Osteoblast (primary cell): ENCODE results near the gene HOXB8. TPM values are rescaled to one million over a fixed set of nuclear protein-coding genes. Genes with fewer than 3 reads are reported as not detected.

Experiments used
- DNase-seq: peaks from one replicate; pipeline ENCODE4 v3.0.0; 2011; ENCODE audit warnings: low spot score, mixed read lengths; ENCODE audit not compliant: insufficient read length; ENCODE audit errors: missing footprints
- H2AFZ ChIP-seq: 2 replicates; pipeline ENCODE4 v1.6.0; 2011; ENCODE audit warnings: mild to moderate bottlenecking, low read length
- H3K27ac ChIP-seq: 2 replicates; pipeline ENCODE4 v1.5.1; 2011; ENCODE audit warnings: mild to moderate bottlenecking, low read depth, low read length, moderate library complexity
- H3K27me3 ChIP-seq: 2 replicates; pipeline ENCODE4 v1.6.0; 2012; ENCODE audit warnings: mild to moderate bottlenecking, control low read depth, inconsistent platforms, low read length, moderate library complexity; ENCODE audit not compliant: insufficient read depth
- H3K36me3 ChIP-seq: 2 replicates; pipeline ENCODE4 v1.5.1; 2011; ENCODE audit warnings: mild to moderate bottlenecking, low read length, control low read depth, moderate library complexity; ENCODE audit not compliant: insufficient read depth
- H3K4me1 ChIP-seq: 2 replicates; pipeline ENCODE4 v1.5.1; 2011; ENCODE audit warnings: mild to moderate bottlenecking, low read length, control low read depth, moderate library complexity; ENCODE audit not compliant: insufficient read depth
- H3K4me2 ChIP-seq: 2 replicates; pipeline ENCODE4 v1.6.0; 2011; ENCODE audit warnings: mild to moderate bottlenecking, low read length; ENCODE audit not compliant: insufficient read depth
- H3K4me3 ChIP-seq: fragments of 200-600 bp; sonication (generic); 3 replicates; pipeline ENCODE4 v1.5.1; 2012; ENCODE audit warnings: mild to moderate bottlenecking, low read length, inconsistent platforms; ENCODE audit not compliant: insufficient read depth
- H3K79me2 ChIP-seq: 2 replicates; pipeline ENCODE4 v1.6.0; 2012; ENCODE audit warnings: mild to moderate bottlenecking, low read length, control low read depth, inconsistent platforms; ENCODE audit not compliant: insufficient read depth
- H3K9me3 ChIP-seq: 2 replicates; pipeline ENCODE4 v1.5.1; 2011; ENCODE audit warnings: low read depth, low read length, control low read depth
- H4K20me1 ChIP-seq: 2 replicates; pipeline ENCODE4 v1.6.0; 2012; ENCODE audit warnings: mild to moderate bottlenecking, low read length, control low read depth; ENCODE audit not compliant: insufficient read depth
- CTCF ChIP-seq: IDR thresholded peaks from 2 replicates; pipeline ENCODE4 v1.5.1; 2011; ENCODE audit warnings: mild to moderate bottlenecking, low read depth, low read length, moderate library complexity; ENCODE audit errors: extremely low read depth
- total RNA-seq: library from RNA; depleted of rRNA; stranded (reverse); fragments of >200 nt; gene quantifications from 2 replicates; pipeline ENCODE4 v1.2.3, GENCODE V29; 2012

HOXB8 gene
- total RNA-seq, 1 donor = not detected

GRCh38 chr17:48629411-48629759, 14.3 kb upstream of the HOXB8 start:
- Histone ChIP-seq H3K79me2 (no peaks in the 10 kb centered on the region), H3K36me3 (no peaks in the 10 kb centered on the region), H3K9me3 (no peaks in the 10 kb centered on the region), H3K27me3 (peaks cover 98% of the 10 kb centered on the region), H3K4me3 (no peak overlapping the region), H4K20me1 (peaks cover 2% of the 10 kb centered on the region), H3K4me2 (no peak overlapping the region), H2AFZ (no peak overlapping the region), H3K27ac (no peak overlapping the region), H3K4me1 (no peaks in the 10 kb centered on the region)
- DNase-seq = no peak
- TF ChIP-seq CTCF = no peak

DNA sequence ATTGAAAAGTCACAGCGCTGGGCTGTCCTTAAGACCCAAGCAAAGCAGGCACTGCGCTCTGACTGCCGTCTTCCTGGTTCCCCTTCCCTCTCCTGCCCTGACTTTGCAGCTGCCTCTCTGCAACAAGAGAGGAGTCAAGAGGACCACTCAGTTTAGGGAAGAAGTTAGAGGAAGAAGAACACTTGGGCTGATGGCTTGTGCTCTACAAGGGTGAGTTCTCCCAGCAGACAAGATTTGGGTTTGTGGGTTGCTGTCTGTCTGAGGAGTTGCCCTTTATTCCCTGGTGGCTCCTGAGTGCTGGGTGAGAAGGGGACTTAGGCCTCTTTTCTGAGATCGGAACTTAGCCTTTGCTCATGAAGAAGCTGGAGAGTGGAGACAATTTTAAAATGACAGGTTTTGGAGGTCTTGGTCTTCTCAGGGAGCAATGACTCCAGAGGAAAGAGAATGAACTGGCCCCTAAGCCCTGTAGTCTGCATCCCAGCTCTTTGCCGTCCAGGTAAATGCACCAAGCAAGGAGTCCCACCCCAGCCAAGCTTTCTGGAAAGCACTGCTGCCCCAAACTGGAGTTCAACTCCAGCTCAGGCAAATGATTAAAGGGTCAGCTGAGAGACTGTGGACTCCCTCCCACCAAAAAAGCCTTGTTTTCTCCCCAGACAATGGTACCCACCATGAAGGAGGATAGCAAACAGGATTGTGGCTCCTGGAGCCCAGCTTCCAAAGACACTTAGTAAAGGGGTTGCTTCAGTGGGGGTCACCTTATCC, 13.7 kb upstream of the HOXB8 start:
- Histone ChIP-seq H2AFZ (no peak overlapping the region), H3K9me3 (no peaks in the 10 kb centered on the region), H4K20me1 (peaks cover 2% of the 10 kb centered on the region), H3K27ac (no peak overlapping the region), H3K79me2 (no peaks in the 10 kb centered on the region), H3K27me3 (peaks cover 98% of the 10 kb centered on the region), H3K4me2 (no peak overlapping the region), H3K36me3 (no peaks in the 10 kb centered on the region), H3K4me1 (no peaks in the 10 kb centered on the region), H3K4me3 (no peak overlapping the region)
- TF ChIP-seq CTCF = no peak
- no peak for DNase-seq

- Histone ChIP-seq H3K4me2 (no peak overlapping the region), H2AFZ (no peak overlapping the region), H3K4me3 (no peak overlapping the region), H3K79me2 (no peaks in the 10 kb centered on the region), H3K4me1 (no peaks in the 10 kb centered on the region), H4K20me1 (peaks cover 2% of the 10 kb centered on the region), H3K36me3 (no peaks in the 10 kb centered on the region), H3K27me3 (peaks cover 98% of the 10 kb centered on the region), H3K27ac (no peak overlapping the region), H3K9me3 (no peaks in the 10 kb centered on the region)
- no peak for TF ChIP-seq CTCF
- no peak for DNase-seq
Observed at GRCh38 chr17:48627623-48628521, 12.8 kb upstream of the HOXB8 start.

DNA sequence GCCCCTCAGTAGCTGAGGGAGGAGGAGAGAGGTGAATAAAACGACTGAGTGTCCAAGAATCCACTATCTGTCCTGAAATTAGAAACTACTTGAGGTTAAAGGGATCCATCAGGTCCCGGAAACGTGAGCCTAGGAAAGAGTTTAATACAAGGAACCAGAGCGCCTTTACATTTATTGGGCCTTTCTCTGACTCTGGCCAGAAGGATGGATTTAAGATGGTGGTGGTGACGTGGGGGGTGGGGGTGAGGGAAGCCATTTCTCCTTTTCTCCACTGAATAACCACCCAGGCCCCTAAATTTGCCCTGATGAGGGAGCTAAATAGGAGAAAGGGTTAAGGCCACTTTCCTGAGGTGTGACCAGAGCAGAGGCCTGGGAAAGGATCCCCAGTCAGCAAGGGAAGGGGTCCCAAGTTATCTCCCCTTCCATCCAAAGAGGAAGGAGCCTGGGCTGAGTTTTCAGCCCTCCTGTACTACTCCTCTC, 12.1 kb upstream of the HOXB8 start:
- H4K20me1 ChIP-seq = no peaks in the 10 kb centered on the region
- no peak overlapping the region for H3K4me2 ChIP-seq
- no peak for DNase-seq
- no peak overlapping the region for H3K4me3 ChIP-seq
- no peak for TF ChIP-seq CTCF
- H3K79me2 ChIP-seq = no peaks in the 10 kb centered on the region
- no peak overlapping the region for H2AFZ ChIP-seq
- H3K36me3 ChIP-seq = no peaks in the 10 kb centered on the region
- no peaks in the 10 kb centered on the region for H3K4me1 ChIP-seq
- H3K27ac ChIP-seq = no peak overlapping the region
- H3K9me3 ChIP-seq = no peaks in the 10 kb centered on the region
- H3K27me3 ChIP-seq = peaks cover 98% of the 10 kb centered on the region
